Measurements from ENCODE around the gene SHPK.

Gene SHPK

GRCh38 chr17:3626831-3627768 is 8.9 kb downstream of the SHPK start:
- DNase-seq: peak; percentile 61

- DNase-seq: no peak
Measured at GRCh38 chr17:3622977-3623594, 13.0 kb downstream of the SHPK start.

- DNase-seq: no peak
Measured at GRCh38 chr17:3621146-3621720, 14.8 kb downstream of the SHPK start.

GRCh38 chr17:3615160-3615870 is 20.7 kb downstream of the SHPK start:
- DNase-seq: no peak

- DNase-seq: no peak
Measured at GRCh38 chr17:3613124-3613523, 22.9 kb downstream of the SHPK start.

GRCh38 chr17:3610523-3610922 is 25.5 kb downstream of the SHPK start:
- no peak for DNase-seq

- DNase-seq: no peak
Measured at GRCh38 chr17:3609689-3610088, 26.4 kb downstream of the SHPK start.

- no peak for DNase-seq
Measured at GRCh38 chr17:3603870-3604259, 32.2 kb downstream of the SHPK start.

GRCh38 chr17:3603119-3603869 is 32.8 kb downstream of the SHPK start:
- DNase-seq: no peak

- DNase-seq: no peak
Measured at GRCh38 chr17:3602499-3602898, 33.6 kb downstream of the SHPK start.

GRCh38 chr17:3600529-3601205 is 35.4 kb downstream of the SHPK start:
- no peak for DNase-seq

GRCh38 chr17:3598078-3598477 is 38.0 kb downstream of the SHPK start:
- no peak for DNase-seq

GRCh38 chr17:3596804-3597464 is 39.1 kb downstream of the SHPK start:
- peak; percentile 65 for DNase-seq

GRCh38 chr17:3594976-3595375 is 41.1 kb downstream of the SHPK start:
- DNase-seq: no peak

- DNase-seq: no peak
Measured at GRCh38 chr17:3594051-3594800, 41.8 kb downstream of the SHPK start.

- no peak for DNase-seq
Measured at GRCh38 chr17:3593384-3593783, 42.7 kb downstream of the SHPK start.

GRCh38 chr17:3592216-3592860 is 43.7 kb downstream of the SHPK start:
- DNase-seq: no peak

- no peak for DNase-seq
Measured at GRCh38 chr17:3590768-3591167, 45.3 kb downstream of the SHPK start.

GRCh38 chr17:3590231-3590630 is 45.8 kb downstream of the SHPK start:
- no peak for DNase-seq

GRCh38 chr17:3589784-3590183 is 46.3 kb downstream of the SHPK start:
- DNase-seq: no peak

Data from retina (tissue), 1 donor.